OCI-LY1 (cell line): Measurements from ENCODE around the gene FERMT1.

Source experiments
- H2AFZ ChIP-seq: fragments of 200-600 bp; sonication (generic), shearing (Covaris generic); 2 replicates; pipeline ENCODE4 v1.6.0; 2014; ENCODE audit warnings: antibody characterized with exemption, mild to moderate bottlenecking, low read length
- H3F3A ChIP-seq: fragments of 200-600 bp; sonication (generic), shearing (Covaris generic); 2 replicates; pipeline ENCODE4 v1.6.0; 2014; ENCODE audit warnings: mild to moderate bottlenecking, antibody characterized with exemption, low read length, moderate library complexity; ENCODE audit not compliant: insufficient read depth
- H3K27ac ChIP-seq: fragments of 200-600 bp; sonication (generic); 2 replicates; pipeline ENCODE4 v1.5.1; 2014; ENCODE audit warnings: low read length, mixed run types, mild to moderate bottlenecking, low read depth; ENCODE audit not compliant: poor library complexity, severe bottlenecking
- H3K27me3 ChIP-seq: fragments of 200-600 bp; sonication (generic); 2 replicates; pipeline ENCODE4 v1.6.0; 2014; ENCODE audit warnings: antibody characterized with exemption, mild to moderate bottlenecking, low read length, moderate library complexity; ENCODE audit not compliant: insufficient read depth
- H3K36me3 ChIP-seq: fragments of 200-600 bp; sonication (generic); 2 replicates; pipeline ENCODE4 v1.6.1; 2014; ENCODE audit warnings: mild to moderate bottlenecking, antibody characterized with exemption, low read length, moderate library complexity, mixed read lengths; ENCODE audit not compliant: insufficient read depth
- H3K4me1 ChIP-seq: fragments of 200-600 bp; sonication (generic); 2 replicates; pipeline ENCODE4 v1.5.1; 2014; ENCODE audit warnings: mild to moderate bottlenecking, low read length, moderate library complexity; ENCODE audit not compliant: insufficient read depth, severe bottlenecking
- H3K4me2 ChIP-seq: fragments of 200-600 bp; sonication (generic), shearing (Covaris generic); 2 replicates; pipeline ENCODE4 v1.6.1; 2014; ENCODE audit warnings: low read length
- H3K4me3 ChIP-seq: fragments of 200-600 bp; sonication (generic); 2 replicates; pipeline ENCODE4 v1.5.1; 2014; ENCODE audit warnings: low read length, low read depth, mild to moderate bottlenecking, mixed read lengths; ENCODE audit not compliant: poor library complexity, severe bottlenecking
- H3K79me2 ChIP-seq: fragments of 200-600 bp; shearing (Covaris generic); 2 replicates; pipeline ENCODE4 v1.6.1; 2016; ENCODE audit warnings: mixed run types, low read length, mixed read lengths; ENCODE audit not compliant: insufficient read depth
- H3K9ac ChIP-seq: fragments of 200-600 bp; sonication (generic), shearing (Covaris generic); 2 replicates; pipeline ENCODE4 v1.6.1; 2014; ENCODE audit warnings: mild to moderate bottlenecking, low read length, mixed read lengths
- H3K9me2 ChIP-seq: fragments of 200-600 bp; sonication (generic), shearing (Covaris generic); 2 replicates; pipeline ENCODE4 v1.6.1; 2014; ENCODE audit warnings: low read depth, mild to moderate bottlenecking, low read length, mixed read lengths
- H3K9me3 ChIP-seq: fragments of 200-600 bp; shearing (Covaris generic); 2 replicates; pipeline ENCODE4 v1.6.1; 2014; ENCODE audit warnings: low read length, mixed read lengths
- H4K20me1 ChIP-seq: fragments of 200-600 bp; sonication (generic), shearing (Covaris generic); 2 replicates; pipeline ENCODE4 v1.6.0; 2016; ENCODE audit warnings: mild to moderate bottlenecking, low read length; ENCODE audit not compliant: insufficient read depth
- EZH2 ChIP-seq: fragments of 200-600 bp; sonication (generic), shearing (Covaris generic); IDR thresholded peaks from 2 replicates; pipeline ENCODE4 v1.8.0; 2017; ENCODE audit warnings: borderline replicate concordance, mixed run types, mild to moderate bottlenecking, antibody characterized with exemption, low read length, moderate library complexity, mixed read lengths
- TF ChIP-seq, protein P1 (sequence below): fragments of 200-600 bp; sonication (generic), shearing (Covaris generic); IDR thresholded peaks from 2 replicates; pipeline ENCODE4 v1.5.1; 2017; ENCODE audit warnings: mild to moderate bottlenecking, antibody characterized with exemption, low read length, moderate library complexity, mixed read lengths

Gene FERMT1

DNA sequence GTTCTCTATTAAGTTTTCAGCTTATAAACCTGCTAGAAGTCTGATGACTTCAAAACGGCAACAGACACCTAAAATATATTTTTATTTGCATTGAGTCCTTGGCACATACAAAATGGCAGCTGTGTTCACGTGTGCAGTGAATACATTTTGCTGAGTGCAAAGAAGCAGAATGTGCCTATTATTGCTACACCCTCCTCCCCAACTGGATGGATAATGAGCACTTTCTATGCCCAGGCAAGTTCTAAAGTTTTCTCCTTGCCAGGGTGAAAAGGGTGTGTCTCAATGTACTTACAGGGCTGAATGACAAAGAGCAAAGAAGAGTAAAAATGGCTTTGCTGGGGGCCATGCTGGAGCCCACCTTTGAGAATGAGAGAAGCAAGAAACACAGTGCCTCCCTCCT lies 4.0 kb upstream of the FERMT1 start:
- no peak overlapping the region for H3K27ac ChIP-seq
- no peaks in the 10 kb centered on the region for H3K27me3 ChIP-seq
- no peaks in the 10 kb centered on the region for H3K9me3 ChIP-seq
- H3K9me2 ChIP-seq = no peaks in the 10 kb centered on the region
- H3K36me3 ChIP-seq = no peaks in the 10 kb centered on the region
- H3K79me2 ChIP-seq = no peaks in the 10 kb centered on the region
- no peaks in the 10 kb centered on the region for H3F3A ChIP-seq
- TF ChIP-seq, protein P1, sequence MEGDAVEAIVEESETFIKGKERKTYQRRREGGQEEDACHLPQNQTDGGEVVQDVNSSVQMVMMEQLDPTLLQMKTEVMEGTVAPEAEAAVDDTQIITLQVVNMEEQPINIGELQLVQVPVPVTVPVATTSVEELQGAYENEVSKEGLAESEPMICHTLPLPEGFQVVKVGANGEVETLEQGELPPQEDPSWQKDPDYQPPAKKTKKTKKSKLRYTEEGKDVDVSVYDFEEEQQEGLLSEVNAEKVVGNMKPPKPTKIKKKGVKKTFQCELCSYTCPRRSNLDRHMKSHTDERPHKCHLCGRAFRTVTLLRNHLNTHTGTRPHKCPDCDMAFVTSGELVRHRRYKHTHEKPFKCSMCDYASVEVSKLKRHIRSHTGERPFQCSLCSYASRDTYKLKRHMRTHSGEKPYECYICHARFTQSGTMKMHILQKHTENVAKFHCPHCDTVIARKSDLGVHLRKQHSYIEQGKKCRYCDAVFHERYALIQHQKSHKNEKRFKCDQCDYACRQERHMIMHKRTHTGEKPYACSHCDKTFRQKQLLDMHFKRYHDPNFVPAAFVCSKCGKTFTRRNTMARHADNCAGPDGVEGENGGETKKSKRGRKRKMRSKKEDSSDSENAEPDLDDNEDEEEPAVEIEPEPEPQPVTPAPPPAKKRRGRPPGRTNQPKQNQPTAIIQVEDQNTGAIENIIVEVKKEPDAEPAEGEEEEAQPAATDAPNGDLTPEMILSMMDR = no peak
- TF ChIP-seq EZH2 = no peak
- no peak overlapping the region for H3K4me3 ChIP-seq
- no peak overlapping the region for H2AFZ ChIP-seq
- H3K9ac ChIP-seq = no peak overlapping the region
- no peaks in the 10 kb centered on the region for H4K20me1 ChIP-seq
- no peak overlapping the region for H3K4me2 ChIP-seq
- no peaks in the 10 kb centered on the region for H3K4me1 ChIP-seq

DNA sequence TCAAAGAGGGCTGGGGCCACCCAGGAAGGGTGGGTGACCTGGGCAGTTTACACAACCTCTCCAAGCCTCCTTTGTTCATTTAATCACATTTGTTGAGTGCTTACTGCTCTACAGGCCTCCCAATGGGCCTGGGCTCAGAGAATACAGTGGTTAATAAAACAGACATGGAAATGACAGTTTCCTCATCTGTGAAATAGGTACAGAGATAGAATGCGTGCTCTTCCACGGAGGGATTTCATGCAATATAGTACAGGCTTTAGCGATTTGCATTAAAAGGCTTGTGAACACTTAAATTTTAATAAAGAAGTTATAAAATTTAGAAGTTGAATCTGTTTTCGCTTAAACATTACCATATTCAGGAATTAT lies 802 bp upstream of the FERMT1 start:
- no peaks in the 10 kb centered on the region for H3K36me3 ChIP-seq
- H3K9me3 ChIP-seq = no peaks in the 10 kb centered on the region
- no peak overlapping the region for H3K4me3 ChIP-seq
- H3K4me2 ChIP-seq = no peak overlapping the region
- H3K9ac ChIP-seq = no peak overlapping the region
- no peak for TF ChIP-seq EZH2
- TF ChIP-seq, protein P1 = no peak
- no peaks in the 10 kb centered on the region for H3K79me2 ChIP-seq
- H3F3A ChIP-seq = no peaks in the 10 kb centered on the region
- H3K4me1 ChIP-seq = no peaks in the 10 kb centered on the region
- no peaks in the 10 kb centered on the region for H3K9me2 ChIP-seq
- no peak overlapping the region for H3K27ac ChIP-seq
- H3K27me3 ChIP-seq = no peaks in the 10 kb centered on the region
- H2AFZ ChIP-seq = no peak overlapping the region
- no peaks in the 10 kb centered on the region for H4K20me1 ChIP-seq

DNA sequence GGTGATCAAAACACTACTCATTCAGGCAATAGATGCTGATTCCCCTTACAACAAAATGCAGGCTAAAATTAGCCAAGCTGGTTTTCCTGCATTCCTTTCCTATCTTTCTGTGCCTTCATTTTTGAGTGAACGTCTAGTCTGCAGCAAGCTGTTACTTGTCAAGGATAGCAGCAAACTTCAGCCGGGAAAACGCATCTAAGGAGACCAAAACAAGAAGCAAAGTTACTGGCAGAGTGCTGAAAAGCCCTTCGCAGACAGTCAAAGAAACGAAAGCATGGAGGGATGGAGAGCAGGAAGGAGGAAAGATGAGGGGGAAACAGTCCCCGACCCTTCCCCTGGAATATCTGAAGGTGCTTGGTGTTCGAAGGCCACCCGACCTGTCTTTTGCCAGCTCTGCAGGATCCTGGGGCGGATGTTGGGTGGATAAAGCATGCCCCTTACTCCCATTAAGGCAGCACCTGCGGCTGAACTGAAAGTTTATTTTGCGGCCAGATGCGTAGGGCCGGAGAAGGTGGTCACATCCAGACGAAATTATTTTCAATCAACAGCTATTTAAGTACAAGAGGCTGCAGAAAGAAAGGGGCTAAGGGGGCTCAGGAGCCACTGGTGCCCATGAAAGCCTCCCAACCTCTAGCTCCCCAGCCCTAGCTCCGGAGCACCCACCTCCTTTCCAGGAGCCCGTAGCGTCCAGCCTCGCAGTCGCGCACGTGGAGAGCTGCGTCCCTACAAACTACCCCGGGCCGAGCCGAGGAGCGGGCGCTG lies 538 bp downstream of the FERMT1 start:
- TF ChIP-seq EZH2 = no peak
- TF ChIP-seq, protein P1 = no peak
- no peaks in the 10 kb centered on the region for H3K9me2 ChIP-seq
- no peak overlapping the region for H3K4me3 ChIP-seq
- no peaks in the 10 kb centered on the region for H4K20me1 ChIP-seq
- H3K27me3 ChIP-seq = no peaks in the 10 kb centered on the region
- no peak overlapping the region for H3K27ac ChIP-seq
- H3K36me3 ChIP-seq = no peaks in the 10 kb centered on the region
- H3K79me2 ChIP-seq = no peaks in the 10 kb centered on the region
- H2AFZ ChIP-seq = no peak overlapping the region
- H3K4me2 ChIP-seq = no peak overlapping the region
- no peak overlapping the region for H3K9ac ChIP-seq
- H3K9me3 ChIP-seq = no peaks in the 10 kb centered on the region
- no peaks in the 10 kb centered on the region for H3K4me1 ChIP-seq
- H3F3A ChIP-seq = no peaks in the 10 kb centered on the region
